B cell (primary cell): Measurements from ENCODE around the gene HMCN1. TPM values are rescaled to one million over a fixed set of nuclear protein-coding genes. Genes with fewer than 3 reads are reported as not detected.

Source experiments
- ATAC-seq: fragments of 200-7000 bp; cut with Tn5 transposase; one replicate; pipeline ENCODE4 v1.10.0; 2021; ENCODE audit warnings: low read depth, mild to moderate bottlenecking, moderate number of reproducible peaks, moderate library complexity
- CTCF ChIA-PET: fragments of 350-600 bp; sonication (Branson Sonifier 250); formaldehyde crosslinking; loops from one replicate; lab custom pipeline; 2021; ENCODE audit warnings: antibody characterized with exemption, inconsistent platforms; lab: Charles Lee
- POLR2A ChIA-PET: fragments of 350-600 bp; sonication (Branson Sonifier 250); formaldehyde crosslinking; loops from one replicate; lab custom pipeline; 2021; ENCODE audit warnings: antibody characterized with exemption; lab: Charles Lee
- DNase-seq: peaks from one replicate; pipeline ENCODE4 v3.0.0; 2013
- H2AFZ ChIP-seq: 2 replicates; pipeline ENCODE4 v1.6.1; 2012; ENCODE audit warnings: mild to moderate bottlenecking, low read depth, low read length; ENCODE audit not compliant: insufficient read depth, poor library complexity, severe bottlenecking
- H3K27ac ChIP-seq, 2 donors: 1 replicate in 1 of 2; 2 replicates in 1 of 2; pipeline ENCODE4 v1.5.1; 2012 to 2013; ENCODE audit warnings: low read length in 2 of 2, mild to moderate bottlenecking in 2 of 2, moderate library complexity in 1 of 2
- H3K27me3 ChIP-seq, 4 experiments: fragments of 200-600 bp in 1 of 4; sonication (generic) in 1 of 4; replicated peaks in 1 of 4; 1 replicate in 2 of 4; 2 replicates in 2 of 4; pipeline versions ENCODE4 v1.6.1 to v1.7.0; 2013 to 2016; ENCODE audit warnings: low read length in 3 of 4, mild to moderate bottlenecking in 2 of 4, mixed read lengths in 1 of 4, moderate library complexity in 1 of 4; ENCODE audit not compliant: insufficient read depth in 4 of 4, control insufficient read depth in 3 of 4; ENCODE audit errors: control extremely low read depth in 1 of 4
- H3K36me3 ChIP-seq, 2 experiments: replicated peaks in 1 of 2; 1 replicate in 1 of 2; 2 replicates in 1 of 2; pipeline versions ENCODE4 v1.6.1 to v1.7.1; 2013; ENCODE audit warnings: low read length in 1 of 2; ENCODE audit not compliant: insufficient read depth in 2 of 2, control insufficient read depth in 1 of 2; ENCODE audit errors: control extremely low read depth in 1 of 2, extremely low read depth in 1 of 2
- H3K4me1 ChIP-seq, 2 donors: fragments of 200-600 bp in 1 of 2; sonication (generic) in 1 of 2; 1 replicate in 1 of 2; 2 replicates in 1 of 2; pipeline versions ENCODE4 v1.5.1 to v1.6.1; 2013 to 2017; ENCODE audit warnings: low read length in 2 of 2; ENCODE audit not compliant: control insufficient read depth in 2 of 2, insufficient read depth in 2 of 2
- H3K4me2 ChIP-seq: replicated peaks from 2 replicates; pipeline ENCODE3; 2012; ENCODE audit warnings: mild to moderate bottlenecking, low read depth, low read length; ENCODE audit not compliant: poor library complexity, severe bottlenecking
- H3K4me3 ChIP-seq, 5 experiments: fragments of 200-600 bp in 1 of 5; sonication (generic) in 1 of 5; 1 replicate in 3 of 5; 2 replicates in 2 of 5; pipeline versions ENCODE4 v1.5.1 to v1.7.0; 2011 to 2016; ENCODE audit warnings: low read length in 4 of 5, mild to moderate bottlenecking in 4 of 5, low read depth in 2 of 5, control low read depth in 1 of 5, moderate library complexity in 1 of 5; ENCODE audit not compliant: insufficient read depth in 1 of 5; ENCODE audit errors: control extremely low read depth in 1 of 5, extremely low read depth in 1 of 5
- H3K79me2 ChIP-seq: fragments of 200-600 bp; sonication (generic); one replicate; pipeline ENCODE4 v1.6.0; 2016; ENCODE audit warnings: low read length; ENCODE audit not compliant: control insufficient read depth, insufficient read depth
- H3K9ac ChIP-seq: fragments of 200-600 bp; sonication (generic); 2 replicates; pipeline ENCODE4 v1.6.1; 2017; ENCODE audit warnings: mild to moderate bottlenecking, low read length, moderate library complexity
- H3K9me3 ChIP-seq, 3 donors: one replicate each; pipeline versions ENCODE4 v1.6.1 to v1.7.1; 2013; ENCODE audit warnings: low read length in 2 of 3; ENCODE audit not compliant: control insufficient read depth in 2 of 3, insufficient read depth in 1 of 3; ENCODE audit errors: control extremely low read depth in 1 of 3
- H4K20me1 ChIP-seq: 2 replicates; pipeline ENCODE4 v1.6.0; 2012; ENCODE audit warnings: mild to moderate bottlenecking, low read length; ENCODE audit not compliant: insufficient read depth, control insufficient read depth, poor library complexity, severe bottlenecking
- H3K27ac Mint-ChIP-seq: one replicate; pipeline ENCODE4 v1.8.0; 2021; ENCODE audit warnings: mixed read lengths
- H3K27me3 Mint-ChIP-seq: one replicate; pipeline ENCODE4 v1.8.0; 2021; ENCODE audit warnings: mixed read lengths
- H3K4me1 Mint-ChIP-seq: one replicate; pipeline ENCODE4 v1.8.0; 2021; ENCODE audit warnings: mixed read lengths
- H3K4me3 Mint-ChIP-seq: one replicate; pipeline ENCODE4 v1.8.0; 2021; ENCODE audit warnings: mixed read lengths
- H3K9me3 Mint-ChIP-seq: one replicate; pipeline ENCODE4 v1.8.0; 2022; ENCODE audit warnings: mixed read lengths; ENCODE audit not compliant: insufficient read depth
- CTCF ChIP-seq: fragments of 200-600 bp; IDR thresholded peaks from one replicate; pipeline ENCODE4 v1.8.0; 2022; ENCODE audit warnings: antibody characterized with exemption, mild to moderate bottlenecking
- EZH2 ChIP-seq: IDR thresholded peaks from 2 replicates; pipeline ENCODE4 v1.6.1; 2012; ENCODE audit warnings: borderline replicate concordance, low read depth, mild to moderate bottlenecking, moderate library complexity, low read length; ENCODE audit not compliant: insufficient read depth, poor library complexity, severe bottlenecking
- WGBS: methylation state at CpG from one replicate; pipeline ENCODE4 v1.1.5; 2013; ENCODE audit warnings: missing lambda C conversion rate; ENCODE audit not compliant: insufficient coverage; 5-methylcytosine and 5-hydroxymethylcytosine counted together
- intact Hi-C: fragments of 100-400 bp; cut with micrococcal nuclease; formaldehyde crosslinking; loops from one replicate; pipeline ENCODE4 v1.10.0; 2022
- polyA plus RNA-seq: library from polyadenylated mRNA; depleted of rRNA; stranded (reverse); fragments of >200 nt; gene quantifications from 2 replicates; pipeline ENCODE4 v1.2.3, GENCODE V29; 2012
- total RNA-seq, 2 donors: library from RNA; stranded (reverse); fragments of 120-200 nt in 1 of 2; gene quantifications; 1 replicate in 1 of 2; 2 replicates in 1 of 2; pipeline versions ENCODE4 v1.2.3 to v1.2.4, GENCODE V29; 2013 to 2022

HMCN1 gene
- total and polyA plus RNA-seq, 2 donors (not counting 1 experiment from before 2014, with no cell fraction given), result not detected

- Histone ChIP-seq H2AFZ (no peak overlapping the region), H3K36me3 (no peaks in the 10 kb centered on the region), H3K27me3 (no peaks in the 10 kb centered on the region), H3K79me2 (no peaks in the 10 kb centered on the region), H3K4me1 (no peaks in the 10 kb centered on the region), H3K27ac (no peak overlapping the region), H3K4me2 (no peak overlapping the region), H3K4me3 (no peak overlapping the region), H3K9me3 (no peaks in the 10 kb centered on the region), H3K9ac (no peak overlapping the region), H4K20me1 (no peaks in the 10 kb centered on the region)
- Mint-ChIP-seq H3K27ac (no peak overlapping the region), H3K4me3 (no peak overlapping the region), H3K9me3 (no peaks in the 10 kb centered on the region), H3K4me1 (no peaks in the 10 kb centered on the region), H3K27me3 (peaks cover 3% of the 10 kb centered on the region)
- no peak for DNase-seq
- intact Hi-C loops, result no loop called here
- ChIA-PET CTCF (no interaction called here), POLR2A (no interaction called here)
- WGBS, result no CpG with 5 or more reads among the region's 2 CpGs
- TF ChIP-seq EZH2, result no peak
- no peak for TF ChIP-seq CTCF
- no peak for ATAC-seq
Observed at GRCh38 chr1:186002406-186002805, 268.2 kb downstream of the HMCN1 start.

DNA sequence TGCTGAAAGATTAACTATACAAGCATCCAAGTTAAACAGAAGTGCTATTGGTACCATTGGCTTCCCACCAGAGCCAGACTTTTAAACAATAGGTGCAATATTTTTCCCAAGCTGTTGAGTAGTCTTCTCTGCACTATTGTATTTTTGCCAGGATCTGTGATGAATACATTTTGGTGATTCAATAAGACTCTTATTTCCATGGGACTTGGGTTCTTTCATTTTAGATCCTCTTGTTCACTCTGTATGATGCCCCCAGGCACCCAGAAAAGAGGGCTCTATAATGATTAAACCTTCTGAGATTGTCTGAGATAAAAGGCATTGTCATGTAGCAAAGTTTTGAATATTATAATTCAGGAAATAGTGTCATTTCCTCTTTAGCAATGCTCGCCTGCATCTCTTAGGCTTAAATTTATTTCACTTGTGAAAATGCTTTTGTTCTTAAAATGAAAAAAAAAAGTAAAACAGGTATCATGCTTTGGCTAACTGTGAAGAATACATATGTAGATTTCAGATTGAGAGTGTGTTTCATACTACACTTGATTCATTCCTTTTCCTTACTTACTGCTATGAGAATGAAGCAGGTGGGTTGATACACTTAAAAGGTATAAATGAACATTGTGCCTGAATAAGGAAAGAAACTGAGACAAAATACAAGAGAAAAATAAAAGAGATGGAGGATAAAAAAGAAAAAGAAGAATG, 275.0 kb downstream of the HMCN1 start:
- TF ChIP-seq CTCF, result no peak

More for the DNA sequence above, 275.0 kb downstream of the HMCN1 start:
- H3K9me3 Mint-ChIP-seq, result no peaks in the 10 kb centered on the region
- no peaks in the 10 kb centered on the region for H3K27me3 ChIP-seq
- H3K79me2 ChIP-seq, result no peaks in the 10 kb centered on the region
- no peak overlapping the region for H3K27ac Mint-ChIP-seq
- ATAC-seq, result no peak
- H3K27ac ChIP-seq, result no peak overlapping the region
- ChIA-PET CTCF (no interaction called here), POLR2A (no interaction called here)
- no peak overlapping the region for H3K4me3 Mint-ChIP-seq
- H2AFZ ChIP-seq, result no peak overlapping the region
- no peaks in the 10 kb centered on the region for H3K36me3 ChIP-seq
- WGBS, result no CpG with 5 or more reads among the region's 1 CpG
- H3K9me3 ChIP-seq, result no peaks in the 10 kb centered on the region
- no peak overlapping the region for H3K4me2 ChIP-seq
- no peaks in the 10 kb centered on the region for H3K27me3 Mint-ChIP-seq
- no peak overlapping the region for H3K4me3 ChIP-seq
- peaks cover 6% of the 10 kb centered on the region for H3K4me1 Mint-ChIP-seq
- no peaks in the 10 kb centered on the region for H4K20me1 ChIP-seq
- no peak for DNase-seq
- H3K9ac ChIP-seq, result no peak overlapping the region
- intact Hi-C loops, result no loop called here
- H3K4me1 ChIP-seq, result no peaks in the 10 kb centered on the region
